Measurements from ENCODE around the gene NAPG.
"Not testable (repeated sequence)": the region's sequence is repeated elsewhere in the genome, so short reads cannot be mapped to it uniquely, and the experiment has no call there.

NAPG gene

GRCh38 chr18:10546557-10547300, 20.9 kb downstream of the NAPG start:
- no peak for DNase-seq (ENCODE audit: low read depth in 2 of 2)

GRCh38 chr18:10552226-10552625, 26.4 kb downstream of the NAPG start:
- no peak for DNase-seq (ENCODE audit: low read depth in 2 of 2)

GRCh38 chr18:10556251-10556650, 30.4 kb downstream of the NAPG start:
- not testable (repeated sequence) for DNase-seq (ENCODE audit: low read depth in 2 of 2)

GRCh38 chr18:10557085-10557677, 31.4 kb downstream of the NAPG start:
- DNase-seq (ENCODE audit: low read depth in 2 of 2), result no peak

GRCh38 chr18:10558243-10558966, 32.6 kb downstream of the NAPG start:
- no peak for DNase-seq (ENCODE audit: low read depth in 2 of 2)

GRCh38 chr18:10558967-10559298, 33.1 kb downstream of the NAPG start:
- no peak for DNase-seq (ENCODE audit: low read depth in 2 of 2)

- DNase-seq (ENCODE audit: low read depth in 2 of 2), result no peak
These were observed 34.0 kb downstream of the NAPG start for GRCh38 chr18:10559553-10560451.

- peak in 1 of 2 donors; percentile 27 for DNase-seq (ENCODE audit: low read depth in 2 of 2)
These were observed 34.7 kb downstream of the NAPG start for GRCh38 chr18:10560452-10561045.

- no peak for DNase-seq (ENCODE audit: low read depth in 2 of 2)
These were observed 36.9 kb downstream of the NAPG start for GRCh38 chr18:10562773-10563160.

- DNase-seq (ENCODE audit: low read depth in 2 of 2), result no peak
These were observed 38.1 kb downstream of the NAPG start for GRCh38 chr18:10563886-10564285.

GRCh38 chr18:10564975-10565773, 39.3 kb downstream of the NAPG start:
- DNase-seq (ENCODE audit: low read depth in 2 of 2), result no peak

- DNase-seq (ENCODE audit: low read depth in 2 of 2), result no peak
These were observed 40.0 kb downstream of the NAPG start for GRCh38 chr18:10565835-10566234.

GRCh38 chr18:10566390-10566789, 40.6 kb downstream of the NAPG start:
- DNase-seq (ENCODE audit: low read depth in 2 of 2), result no peak

GRCh38 chr18:10569941-10570340, 44.1 kb downstream of the NAPG start:
- not testable (repeated sequence) for DNase-seq (ENCODE audit: low read depth in 2 of 2)

GRCh38 chr18:10570622-10571021, 44.8 kb downstream of the NAPG start:
- no peak for DNase-seq (ENCODE audit: low read depth in 2 of 2)

GRCh38 chr18:10571537-10571936, 45.7 kb downstream of the NAPG start:
- DNase-seq (ENCODE audit: low read depth in 2 of 2), result no peak

- DNase-seq (ENCODE audit: low read depth in 2 of 2), result not testable (repeated sequence)
These were observed 47.4 kb downstream of the NAPG start for GRCh38 chr18:10573261-10573660.

- not testable (repeated sequence) for DNase-seq (ENCODE audit: low read depth in 2 of 2)
These were observed 48.6 kb downstream of the NAPG start for GRCh38 chr18:10574412-10574811.

- not testable (repeated sequence) for DNase-seq (ENCODE audit: low read depth in 2 of 2)
These were observed 52.2 kb downstream of the NAPG start for GRCh38 chr18:10577842-10578572.

GRCh38 chr18:10578573-10578899, 52.7 kb downstream of the NAPG start:
- DNase-seq (ENCODE audit: low read depth in 2 of 2), result not testable (repeated sequence)

All from stimulated activated CD8-positive, alpha-beta memory T cell treated with anti-CD3 and anti-CD28 coated beads, Interleukin-7, amount 100 ng/mL, for 1 hour (primary cell).